T-helper 17 cell (primary cell): ENCODE results near the gene LANCL2. TPM values are rescaled to one million over a fixed set of nuclear protein-coding genes. Genes with fewer than 3 reads are reported as not detected.
"Not testable (repeated sequence)": the region's sequence is repeated elsewhere in the genome, so short reads cannot be mapped to it uniquely, and the experiment has no call there.

Source experiments
- ATAC-seq: fragments of 150-1000 bp; cut with Tn5 transposase; 2 replicates; pipeline ENCODE4 v1.10.0; 2021; ENCODE audit warnings: mild to moderate bottlenecking, moderate library complexity
- DNase-seq, 3 donors: peaks; one replicate each; pipeline versions ENCODE4 v3.0.0 to v3.0.0-alpha.2; 2020 to 2021
- H3K9me3 ChIP-seq: one replicate; pipeline ENCODE4 v1.7.0; 2013; ENCODE audit warnings: low read length, mild to moderate bottlenecking; ENCODE audit not compliant: control insufficient read depth, poor library complexity, severe bottlenecking
- H3K27ac Mint-ChIP-seq: one replicate; pipeline ENCODE4 v1.8.0; 2022; ENCODE audit warnings: mild to moderate bottlenecking, moderate library complexity, mixed read lengths
- H3K27me3 Mint-ChIP-seq: one replicate; pipeline ENCODE4 v1.8.0; 2022; ENCODE audit warnings: mixed read lengths
- H3K36me3 Mint-ChIP-seq: one replicate; pipeline ENCODE4 v1.8.0; 2022; ENCODE audit warnings: low read depth, mixed read lengths
- H3K4me1 Mint-ChIP-seq: one replicate; pipeline ENCODE4 v1.8.0; 2022; ENCODE audit warnings: mild to moderate bottlenecking, mixed read lengths
- H3K4me3 Mint-ChIP-seq: one replicate; pipeline ENCODE4 v1.8.0; 2022; ENCODE audit warnings: mild to moderate bottlenecking, moderate library complexity, mixed read lengths
- total RNA-seq, 4 donors: library from RNA in 2 of 4; stranded (reverse) in 2 of 4; gene quantifications; one replicate each; pipeline ENCODE4 v1.2.3 and lab custom pipeline; 2022 to 2026

The LANCL2 gene
- total RNA-seq, 2 donors from 2014 or later, result 6.6 to 11.0 TPM

GRCh38 chr7:55463686-55464262, 98.6 kb downstream of the LANCL2 start:
- peak overlapping the region; percentile 97 for H3K27ac Mint-ChIP-seq
- H3K9me3 ChIP-seq, result peaks cover 4% of the 10 kb centered on the region
- H3K36me3 Mint-ChIP-seq, result peaks cover 4% of the 10 kb centered on the region
- H3K4me1 Mint-ChIP-seq, result peaks cover 52% of the 10 kb centered on the region
- DNase-seq, result no peak
- no peak for ATAC-seq
- no peak overlapping the region for H3K4me3 Mint-ChIP-seq
- no peaks in the 10 kb centered on the region for H3K27me3 Mint-ChIP-seq

DNA sequence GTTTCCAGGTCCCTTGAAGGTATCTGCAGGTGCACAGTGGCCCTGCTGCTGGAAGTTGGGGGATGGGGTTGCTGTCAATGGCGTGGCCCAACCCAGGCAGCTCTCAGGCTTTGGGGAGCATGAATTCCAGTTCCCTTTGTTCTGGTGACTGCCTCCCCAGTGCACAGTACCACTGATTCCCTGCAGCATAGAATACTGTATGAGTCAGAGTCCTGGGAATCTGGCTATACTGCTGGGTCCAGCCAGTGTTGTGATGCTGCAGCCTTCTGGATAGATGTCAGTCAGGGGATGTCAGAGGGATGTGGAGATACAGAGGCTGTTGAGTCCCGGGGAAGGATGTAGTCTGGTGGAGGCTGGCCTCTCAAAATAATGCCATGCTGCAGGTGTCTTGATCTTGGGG, 99.3 kb downstream of the LANCL2 start:
- ATAC-seq (no peak), DNase-seq (no peak)
- no peaks in the 10 kb centered on the region for H3K27me3 Mint-ChIP-seq
- H3K36me3 Mint-ChIP-seq, result peaks cover 4% of the 10 kb centered on the region
- H3K9me3 ChIP-seq, result peaks cover 4% of the 10 kb centered on the region
- H3K4me1 Mint-ChIP-seq, result peaks cover 52% of the 10 kb centered on the region
- no peak overlapping the region for H3K4me3 Mint-ChIP-seq
- peak overlapping the region; percentile 97 for H3K27ac Mint-ChIP-seq

- no peaks in the 10 kb centered on the region for H3K27me3 Mint-ChIP-seq
- H3K4me1 Mint-ChIP-seq, result peaks cover 61% of the 10 kb centered on the region
- peaks cover 4% of the 10 kb centered on the region for H3K36me3 Mint-ChIP-seq
- peaks cover 4% of the 10 kb centered on the region for H3K9me3 ChIP-seq
- peak overlapping the region; percentile 97 for H3K27ac Mint-ChIP-seq
- DNase-seq (no peak), ATAC-seq (no peak)
- no peak overlapping the region for H3K4me3 Mint-ChIP-seq
Measured at GRCh38 chr7:55465691-55466090, 100.6 kb downstream of the LANCL2 start.

DNA sequence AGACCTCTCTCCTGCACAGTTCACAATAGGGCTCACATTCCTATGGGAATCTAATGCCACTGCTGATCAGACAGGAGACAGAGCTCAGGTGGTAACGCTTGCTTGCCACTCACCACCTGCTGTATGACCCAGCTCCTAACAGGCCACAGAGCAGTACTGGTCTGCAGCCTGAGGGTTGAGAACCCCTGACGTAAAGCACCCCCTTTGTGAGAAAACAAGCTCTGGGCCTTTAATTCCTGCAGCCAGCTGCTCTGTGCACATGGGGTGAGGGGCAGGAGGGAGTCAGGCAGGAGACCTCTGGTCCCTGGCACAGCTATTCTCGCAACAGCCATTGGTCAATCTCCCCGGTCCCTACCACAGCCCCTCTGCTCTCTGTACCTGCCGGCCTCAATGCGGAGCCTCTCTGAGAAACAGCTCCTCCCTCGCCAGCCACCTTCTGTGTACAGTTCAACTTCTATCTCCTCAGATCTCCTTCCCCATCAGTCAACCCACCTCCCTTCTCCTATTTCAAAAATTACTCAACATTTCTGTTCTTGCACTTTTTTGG, 102.0 kb downstream of the LANCL2 start:
- DNase-seq (no peak), ATAC-seq (no peak)
- H3K4me1 Mint-ChIP-seq, result peaks cover 57% of the 10 kb centered on the region
- H3K27ac Mint-ChIP-seq, result peak overlapping the region; percentile 97
- no peaks in the 10 kb centered on the region for H3K9me3 ChIP-seq
- peak overlapping the region; percentile 55 for H3K4me3 Mint-ChIP-seq
- peaks cover 4% of the 10 kb centered on the region for H3K36me3 Mint-ChIP-seq
- H3K27me3 Mint-ChIP-seq, result no peaks in the 10 kb centered on the region

- H3K27ac Mint-ChIP-seq, result peak overlapping the region; percentile 97
- ATAC-seq, result no peak
Measured at GRCh38 chr7:55468495-55468894, 103.4 kb downstream of the LANCL2 start.

GRCh38 chr7:55469271-55469681, 104.1 kb downstream of the LANCL2 start:
- H3K9me3 ChIP-seq, result no peaks in the 10 kb centered on the region
- no peaks in the 10 kb centered on the region for H3K27me3 Mint-ChIP-seq
- H3K4me3 Mint-ChIP-seq, result peak overlapping the region; percentile 31
- ATAC-seq, result peak; percentile 88
- H3K27ac Mint-ChIP-seq, result peak overlapping the region; percentile 97
- peak in 1 of 3 donors; percentile 34 for DNase-seq
- H3K36me3 Mint-ChIP-seq, result peaks cover 2% of the 10 kb centered on the region
- peaks cover 57% of the 10 kb centered on the region for H3K4me1 Mint-ChIP-seq

More at GRCh38 chr7:55468495-55468894, 103.4 kb downstream of the LANCL2 start:
- peaks cover 2% of the 10 kb centered on the region for H3K36me3 Mint-ChIP-seq
- no peaks in the 10 kb centered on the region for H3K9me3 ChIP-seq
- DNase-seq, result no peak
- peaks cover 54% of the 10 kb centered on the region for H3K4me1 Mint-ChIP-seq
- H3K4me3 Mint-ChIP-seq, result peak overlapping the region; percentile 75
- H3K27me3 Mint-ChIP-seq, result no peaks in the 10 kb centered on the region

DNA sequence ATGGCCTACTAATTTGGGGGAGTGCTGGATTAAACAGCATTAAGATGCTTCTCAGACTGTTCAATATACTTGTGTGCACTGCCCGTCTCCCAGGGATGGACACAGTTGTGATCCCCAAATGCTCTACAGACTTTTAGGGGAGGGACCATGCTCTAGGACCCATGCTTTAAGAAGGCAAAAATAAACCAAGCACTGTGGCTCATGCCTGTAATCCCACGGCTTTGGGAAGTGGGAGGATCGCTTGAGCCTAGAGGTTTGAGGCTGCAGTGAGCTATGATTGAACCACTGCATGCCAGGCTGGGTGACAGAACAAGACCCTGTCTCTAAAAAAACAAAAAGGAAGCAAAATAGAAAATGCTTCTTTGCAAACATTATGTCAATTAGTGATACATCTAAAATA, 104.6 kb downstream of the LANCL2 start:
- Mint-ChIP-seq H3K36me3 (peaks cover 3% of the 10 kb centered on the region), H3K4me3 (no peak overlapping the region), H3K4me1 (peaks cover 58% of the 10 kb centered on the region), H3K27me3 (no peaks in the 10 kb centered on the region), H3K27ac (peak overlapping the region; percentile 97)
- DNase-seq (no peak), ATAC-seq (no peak)
- H3K9me3 ChIP-seq, result no peaks in the 10 kb centered on the region

GRCh38 chr7:55470261-55470660, 105.1 kb downstream of the LANCL2 start:
- Mint-ChIP-seq H3K36me3 (peaks cover 5% of the 10 kb centered on the region), H3K27ac (peak overlapping the region; percentile 97), H3K27me3 (no peaks in the 10 kb centered on the region), H3K4me3 (peak overlapping the region; percentile 75), H3K4me1 (peaks cover 58% of the 10 kb centered on the region)
- ATAC-seq, result no peak
- DNase-seq, result no peak
- no peaks in the 10 kb centered on the region for H3K9me3 ChIP-seq

DNA sequence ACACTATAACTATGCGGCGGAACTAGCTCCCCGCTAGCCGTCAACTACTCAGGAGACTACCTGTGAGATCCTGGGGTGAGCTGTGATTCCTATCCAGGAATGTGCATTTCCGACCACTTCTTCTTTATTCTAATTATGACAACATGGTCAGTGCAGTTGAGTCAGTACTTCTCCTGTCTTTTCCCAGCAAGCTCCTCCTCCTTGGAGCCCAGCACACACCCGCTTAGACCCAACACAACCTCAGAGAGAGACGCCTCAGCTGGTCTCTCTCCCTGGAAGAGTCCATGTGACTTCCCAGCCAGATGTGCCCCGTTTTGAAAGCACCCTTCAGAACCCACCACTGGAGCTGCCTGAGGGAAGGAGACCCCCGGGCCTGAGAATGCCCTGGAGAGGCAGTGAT, 106.5 kb downstream of the LANCL2 start:
- not testable (repeated sequence) for ATAC-seq, H3K9me3 ChIP-seq, H3K36me3 Mint-ChIP-seq, DNase-seq, H3K27me3 Mint-ChIP-seq
- Mint-ChIP-seq H3K4me1 (peaks cover 60% of the 10 kb centered on the region), H3K27ac (peak overlapping the region; percentile 49), H3K4me3 (peak overlapping the region; percentile 53)

DNA sequence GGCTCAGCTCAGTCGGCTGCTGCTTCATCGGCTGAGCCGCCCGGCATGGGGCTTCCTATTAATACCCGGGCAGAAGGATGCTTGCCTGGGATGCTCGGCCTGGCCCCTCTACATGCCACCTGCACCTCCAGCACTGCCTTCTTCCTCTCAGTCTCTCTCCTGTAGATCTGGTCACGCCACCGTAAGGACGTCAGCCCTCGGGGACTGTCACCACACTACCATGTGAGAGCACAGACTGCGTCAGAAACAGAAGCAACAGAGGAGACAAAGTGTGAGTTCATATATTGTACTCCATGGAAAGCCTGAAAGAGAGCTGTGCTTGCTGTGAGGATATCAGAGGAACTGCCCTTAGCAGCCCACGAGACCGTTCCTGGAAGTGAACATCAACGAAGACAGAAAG, 107.3 kb downstream of the LANCL2 start:
- not testable (repeated sequence) for DNase-seq, H3K4me3 Mint-ChIP-seq, H3K9me3 ChIP-seq, ATAC-seq, H3K27me3 Mint-ChIP-seq, H3K36me3 Mint-ChIP-seq
- Mint-ChIP-seq H3K27ac (peak overlapping the region; percentile 49), H3K4me1 (peaks cover 62% of the 10 kb centered on the region)

DNA sequence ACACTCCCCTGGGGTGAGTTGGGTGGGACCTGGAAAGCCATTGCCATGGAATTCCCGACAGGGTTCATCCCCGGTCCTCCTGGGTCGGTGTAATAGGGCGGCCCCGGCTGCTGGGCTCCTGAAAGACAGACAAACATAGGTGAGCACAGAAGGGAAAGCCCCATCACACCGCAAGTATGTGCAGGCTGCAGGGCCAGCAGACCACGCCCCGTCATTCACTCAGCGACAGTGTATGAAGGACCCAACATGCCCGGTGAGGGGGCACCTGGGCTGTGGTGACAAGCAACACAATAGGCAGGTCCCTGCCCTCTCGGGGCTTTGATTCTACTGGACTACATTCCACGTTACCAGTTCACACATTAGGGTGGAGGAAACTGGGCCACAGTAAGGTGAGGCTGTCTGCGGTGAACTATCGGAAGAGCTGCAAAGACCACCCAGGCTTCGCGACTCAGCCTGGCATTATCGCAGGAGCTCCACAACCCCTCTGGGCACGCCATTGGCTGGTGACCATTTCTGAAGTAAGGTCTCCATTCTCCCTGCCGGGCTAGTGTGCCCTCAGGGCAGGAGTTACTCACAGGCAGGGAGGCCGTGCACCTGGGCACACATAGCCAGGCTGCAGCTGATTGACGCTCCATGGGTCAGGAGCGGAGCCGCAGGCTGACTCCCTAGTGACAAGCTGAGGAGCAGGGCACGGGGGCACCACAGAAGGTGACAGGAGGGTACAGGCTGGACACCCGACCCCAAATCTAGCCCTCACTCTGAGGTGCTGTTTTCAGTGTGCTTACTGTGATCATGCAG, 108.0 kb downstream of the LANCL2 start:
- Mint-ChIP-seq H3K27ac (peak overlapping the region; percentile 92), H3K4me3 (peak overlapping the region; percentile 45), H3K4me1 (peaks cover 65% of the 10 kb centered on the region), H3K27me3 (no peaks in the 10 kb centered on the region), H3K36me3 (peaks cover 8% of the 10 kb centered on the region)
- ATAC-seq (peak; percentile 59), DNase-seq (peak in 1 of 3 donors; percentile 27)
- no peaks in the 10 kb centered on the region for H3K9me3 ChIP-seq

DNA sequence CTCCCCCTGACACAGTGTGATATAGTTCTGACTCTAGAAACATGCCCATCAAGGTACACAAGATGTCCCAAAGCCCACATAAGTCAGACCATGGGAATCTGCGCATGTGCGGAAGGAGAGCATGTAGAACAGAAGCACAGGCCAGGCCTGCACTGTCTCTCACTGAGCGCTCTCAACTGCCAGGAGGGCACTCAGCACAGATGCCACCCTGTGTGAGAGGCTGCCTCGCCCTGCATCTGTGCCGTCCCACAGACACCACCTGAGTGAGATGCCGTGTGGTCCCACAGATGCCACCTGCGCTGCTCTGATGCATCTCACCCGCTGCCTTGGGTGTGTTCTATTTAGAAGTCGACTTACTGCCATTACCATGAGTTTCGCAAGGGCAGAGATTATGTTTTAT, 108.8 kb downstream of the LANCL2 start:
- Mint-ChIP-seq H3K36me3 (peaks cover 11% of the 10 kb centered on the region), H3K27me3 (no peaks in the 10 kb centered on the region), H3K4me3 (no peak overlapping the region), H3K4me1 (peaks cover 66% of the 10 kb centered on the region), H3K27ac (peak overlapping the region; percentile 92)
- no peaks in the 10 kb centered on the region for H3K9me3 ChIP-seq
- ATAC-seq (no peak), DNase-seq (no peak)

DNA sequence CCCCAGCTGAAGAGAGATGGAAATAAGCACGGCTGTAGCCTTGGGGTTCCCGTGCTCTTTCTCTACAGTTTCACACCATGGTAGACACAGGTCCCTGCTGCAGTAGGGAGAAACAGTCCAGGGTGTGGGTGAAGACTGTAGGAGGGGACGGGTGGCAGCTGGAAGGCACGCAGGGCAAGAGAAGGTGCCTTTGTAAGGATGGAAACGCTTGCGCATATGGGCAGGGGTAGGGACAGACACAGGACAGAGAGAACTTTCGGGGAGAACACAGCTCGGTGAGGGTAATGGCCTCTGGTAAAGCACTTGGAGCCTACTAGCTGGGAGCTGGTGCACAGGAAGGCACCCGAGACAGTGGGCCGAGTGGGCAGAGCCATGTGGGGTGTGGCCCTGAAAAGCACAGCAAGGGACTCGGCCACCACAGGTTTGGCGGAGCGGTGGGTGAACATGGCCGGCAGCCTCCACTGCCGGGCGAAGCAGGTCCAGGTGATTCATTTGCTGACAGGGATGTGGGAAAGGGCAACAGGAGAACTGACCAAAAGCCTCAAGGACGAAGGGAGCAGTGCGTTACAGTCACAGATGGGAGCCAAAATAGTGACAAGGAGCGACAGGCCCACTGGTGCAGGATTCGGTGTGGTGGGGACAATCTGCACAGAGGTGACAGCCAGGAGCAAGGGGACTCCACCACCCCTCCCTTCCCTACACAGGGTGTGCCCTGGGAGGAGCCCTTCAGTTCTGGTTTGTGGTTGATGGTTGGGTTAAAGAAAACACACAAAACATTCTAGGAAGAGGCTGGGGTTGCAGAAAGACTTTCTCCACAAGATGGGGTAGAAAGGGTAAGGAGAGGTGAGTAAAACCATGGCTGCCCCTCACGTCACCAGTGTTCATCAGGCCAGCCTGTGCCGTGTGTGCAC, 110.1 kb downstream of the LANCL2 start:
- peaks cover 61% of the 10 kb centered on the region for H3K4me1 Mint-ChIP-seq
- H3K36me3 Mint-ChIP-seq, result peaks cover 11% of the 10 kb centered on the region
- DNase-seq, result no peak
- no peaks in the 10 kb centered on the region for H3K27me3 Mint-ChIP-seq
- H3K9me3 ChIP-seq, result no peaks in the 10 kb centered on the region
- H3K4me3 Mint-ChIP-seq, result peak overlapping the region; percentile 88
- peak; percentile 72 for ATAC-seq
- H3K27ac Mint-ChIP-seq, result peak overlapping the region; percentile 92
